Motor neuron (in vitro differentiated cells): ENCODE data around the gene RIMS3. TPM values are rescaled to one million over a fixed set of nuclear protein-coding genes. Genes with fewer than 3 reads are reported as not detected.
"Not testable (repeated sequence)": the region's sequence is repeated elsewhere in the genome, so short reads cannot be mapped to it uniquely, and the experiment has no call there.

Source experiments
- ATAC-seq, 8 experiments: fragments of 200-7000 bp; cut with Tn5 transposase; replicated peaks in 6 of 8; 2 replicates each; pipeline ENCODE4 v1.8.0; 2021; ENCODE audit warnings: mild to moderate bottlenecking in 8 of 8, moderate library complexity in 8 of 8
- H3K27ac ChIP-seq, 2 donors: fragments of 250-450 bp; sonication (Bioruptor Pico); 2 replicates each; pipeline ENCODE4 v1.9.0; 2021; ENCODE audit warnings: antibody characterized with exemption in 2 of 2, mild to moderate bottlenecking in 2 of 2, moderate library complexity in 1 of 2
- H3K4me1 ChIP-seq, 2 donors: fragments of 250-450 bp; sonication (Bioruptor Pico); replicated peaks in 1 of 2; 2 replicates each; pipeline ENCODE4 v1.6.1; 2021; ENCODE audit warnings: antibody characterized with exemption in 2 of 2, mild to moderate bottlenecking in 2 of 2, moderate library complexity in 1 of 2
- H3K4me3 ChIP-seq, 5 donors: fragments of 250-450 bp; sonication (Bioruptor Pico); 2 replicates each; pipeline ENCODE4 v1.9.0; 2021; ENCODE audit warnings: antibody characterized with exemption in 5 of 5, mild to moderate bottlenecking in 5 of 5, moderate library complexity in 4 of 5
- WGBS, 10 experiments: fragments of 450-650 bp; shearing (Covaris generic); methylation state at CpG; one replicate each; pipeline ENCODE4 v1.0.0; 2022; 5-methylcytosine and 5-hydroxymethylcytosine counted together
- in situ Hi-C, 9 experiments: fragments of 400-800 bp; cut with MboI; loops; one replicate each; pipeline ENCODE4 v1.15.0; 2021; ENCODE audit warnings: low sequenced_read_pairs in 9 of 9, low pct_unique_long_range_greater_than_20kb in 2 of 9; ENCODE audit not compliant: unreplicated experiment in 9 of 9
- total RNA-seq, 8 experiments: library from RNA; unstranded; fragments of 300-600 nt; gene quantifications; 2 replicates each; pipeline versions ENCODE4 v1.2.3 to v1.2.4, GENCODE V29; 2022

RIMS3 gene
- total RNA-seq, 8 experiments from 2014 or later = 0.13 to 112 (median 52.3) TPM

DNA sequence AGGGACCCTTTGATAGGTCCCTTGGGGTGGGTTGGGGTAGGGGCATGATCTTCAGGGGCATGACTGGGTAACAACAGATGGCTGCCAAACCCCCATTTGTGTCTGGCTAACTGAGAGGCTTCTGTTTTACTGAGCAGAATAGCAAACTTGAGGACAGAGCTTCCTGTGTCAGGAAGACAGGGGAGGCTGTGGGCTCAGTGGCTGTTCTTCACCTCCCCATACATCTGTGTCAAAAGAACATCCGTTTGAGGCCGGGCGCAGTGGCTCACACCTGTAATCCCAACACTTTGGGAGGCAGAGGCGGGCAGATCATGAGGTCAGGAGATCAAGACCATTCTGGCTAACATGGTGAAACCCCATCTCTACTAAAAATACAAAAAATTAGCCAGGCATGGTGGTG, 35.9 kb downstream of the RIMS3 start:
- H3K27ac ChIP-seq, H3K4me1 ChIP-seq, H3K4me3 ChIP-seq, in situ Hi-C loops, ATAC-seq: not testable (repeated sequence)
- WGBS, 10 experiments = 74 to 100% (median 93%) methylated on average over 1 to 4 of the region's 4 CpGs; no CpG with 5 or more reads in 5 of the 10 experiments

DNA sequence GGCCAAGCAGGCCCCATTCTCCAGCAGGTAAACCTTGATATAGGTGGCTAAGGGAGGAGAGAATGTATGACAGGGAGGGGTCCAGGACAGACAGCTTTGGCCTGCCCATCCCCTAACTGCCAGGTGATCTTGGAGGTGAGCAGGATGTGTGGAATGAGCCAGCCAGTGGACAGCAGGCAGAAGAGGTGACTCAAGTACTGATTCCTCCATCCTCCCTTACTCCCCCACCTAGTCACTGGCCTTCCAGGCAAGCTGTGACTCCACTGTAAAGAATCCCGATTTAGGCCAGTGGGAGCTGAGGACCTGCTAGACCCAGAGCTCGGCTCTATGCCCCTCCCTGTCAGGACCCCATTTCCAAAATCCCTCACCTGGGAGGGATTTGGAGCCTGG, 36.6 kb downstream of the RIMS3 start:
- no peak for ATAC-seq
- no peaks in the 10 kb centered on the region for H3K4me1 ChIP-seq
- in situ Hi-C loops = no loop called here
- H3K27ac ChIP-seq = no peak overlapping the region
- 0 to 100% (median 94%) methylated on average over 1 to 2 of the region's 2 CpGs; no CpG with 5 or more reads in 6 of the 10 experiments for WGBS, 10 experiments
- H3K4me3 ChIP-seq = no peak overlapping the region

DNA sequence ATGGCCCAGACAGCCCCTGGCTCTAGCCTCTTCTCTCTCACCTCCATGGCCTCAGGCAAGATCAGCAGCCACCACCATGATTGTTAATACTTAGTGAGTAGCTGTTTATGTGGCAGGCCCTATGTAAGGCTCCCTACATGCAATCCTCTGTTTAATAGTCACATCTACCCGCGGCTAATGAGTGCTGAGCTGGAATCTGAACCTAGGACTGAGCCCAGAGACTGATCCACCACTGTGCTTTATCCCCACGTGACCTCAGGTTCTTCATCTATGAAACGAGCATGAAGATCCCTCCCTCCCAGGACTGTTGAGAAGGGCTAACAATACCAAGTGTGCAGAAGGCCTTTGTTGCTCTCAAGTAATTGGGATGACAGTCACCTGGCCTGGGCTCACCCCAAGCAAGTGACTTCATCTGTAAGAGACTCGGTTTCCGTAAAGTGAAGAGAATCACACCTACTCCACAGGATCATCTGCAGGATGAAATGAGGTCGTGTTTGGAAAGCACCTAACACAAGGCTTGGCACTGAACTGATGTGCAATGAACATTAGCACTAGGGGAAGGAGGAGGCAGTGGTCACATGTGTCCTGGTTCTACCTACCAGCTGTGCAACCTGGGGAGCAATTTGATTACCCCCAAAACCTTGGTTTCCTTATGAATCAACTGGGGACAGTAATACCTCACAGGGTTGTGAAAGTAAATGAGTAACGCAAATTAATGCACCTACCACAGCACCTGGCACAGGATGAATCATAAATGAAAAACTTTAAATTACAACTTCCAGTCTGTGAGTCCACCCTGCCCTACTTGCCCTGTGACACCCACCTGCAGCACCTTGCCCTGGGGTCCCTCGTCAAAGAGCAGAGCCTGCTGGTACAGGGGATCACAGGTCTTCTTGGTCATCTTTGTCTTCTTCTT, 37.2 kb downstream of the RIMS3 start:
- no peaks in the 10 kb centered on the region for H3K4me1 ChIP-seq
- WGBS, 10 experiments = 41 to 93% (median 70%) methylated on average over 1 to 8 of the region's 9 CpGs
- ATAC-seq = no peak
- no peak overlapping the region for H3K27ac ChIP-seq
- in situ Hi-C loops = no loop called here
- H3K4me3 ChIP-seq = no peak overlapping the region

DNA sequence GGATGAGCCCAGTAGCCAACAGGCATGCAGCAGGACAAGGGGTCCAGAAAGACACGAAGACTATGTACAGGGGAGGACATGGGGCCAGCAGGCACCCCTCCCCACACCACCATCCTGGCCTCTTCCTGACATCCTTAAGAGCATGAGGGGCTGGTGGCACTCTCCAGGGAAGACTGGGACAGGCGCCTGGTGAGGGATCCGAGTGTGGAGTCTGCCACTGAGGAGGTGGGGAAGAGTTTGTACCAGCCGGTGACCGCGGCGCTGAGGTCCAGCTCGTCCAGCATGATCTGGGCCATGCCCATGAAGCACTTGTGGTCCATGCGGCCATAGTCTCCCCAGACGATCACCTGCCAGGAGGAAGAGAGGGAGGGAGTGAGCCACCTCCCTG, 39.1 kb downstream of the RIMS3 start:
- Histone ChIP-seq H3K4me3 (no peak overlapping the region), H3K27ac (no peak overlapping the region), H3K4me1 (no peaks in the 10 kb centered on the region)
- no peak for ATAC-seq
- in situ Hi-C loops = no loop called here
- 90 to 100% (median 100%) methylated on average over 1 to 9 of the region's 10 CpGs; no CpG with 5 or more reads in 5 of the 10 experiments for WGBS, 10 experiments

DNA sequence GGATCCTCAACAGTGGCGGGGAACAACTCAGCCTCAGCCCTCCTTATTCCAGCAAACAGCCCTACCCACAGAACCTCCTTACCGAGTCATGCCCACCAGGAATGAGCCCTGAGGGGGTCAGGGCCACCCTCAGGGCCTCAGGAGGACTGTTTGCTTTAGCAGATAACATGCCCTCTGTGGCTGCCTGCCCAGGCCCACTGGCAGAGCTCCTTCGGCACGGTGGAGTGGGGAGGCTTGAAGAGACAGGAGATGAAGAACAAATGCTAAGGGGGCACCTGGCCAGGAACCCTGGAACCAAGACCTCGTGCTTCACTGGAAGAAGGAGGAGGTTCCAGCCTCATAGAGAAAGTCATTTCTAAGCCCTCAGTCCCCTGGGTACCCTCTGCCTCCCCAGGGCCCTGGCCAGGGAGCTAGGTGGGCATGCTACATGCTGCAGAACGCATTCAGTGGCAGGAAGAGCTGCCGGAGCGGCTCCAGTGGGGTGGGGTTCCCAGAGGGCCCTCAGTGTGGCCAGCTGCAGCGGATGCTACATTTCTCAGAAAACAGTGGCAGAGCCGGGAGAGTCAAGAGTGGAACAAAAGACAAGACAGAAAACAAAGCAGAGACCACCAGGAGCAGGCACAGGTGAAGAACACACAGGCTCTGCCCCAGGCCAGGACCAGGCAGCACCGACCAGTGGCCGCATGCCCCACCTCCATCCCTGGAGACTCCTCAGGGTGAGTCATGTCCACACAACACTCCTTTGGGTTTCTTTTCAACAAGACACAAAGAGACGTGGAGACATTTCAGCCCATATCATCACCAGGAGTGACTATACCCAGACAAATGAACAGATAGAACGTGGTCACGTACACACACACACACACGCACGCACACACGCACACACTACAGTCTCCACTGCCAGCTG, 39.8 kb downstream of the RIMS3 start:
- in situ Hi-C loops = no loop called here
- 13 to 100% (median 77%) methylated on average over 1 to 13 of the region's 18 CpGs; no CpG with 5 or more reads in 2 of the 10 experiments for WGBS, 10 experiments
- Histone ChIP-seq H3K4me1 (no peaks in the 10 kb centered on the region), H3K27ac (no peak overlapping the region), H3K4me3 (no peak overlapping the region)
- ATAC-seq = peak in 5 of 8 experiments; percentile 35 to 67 (median 58)

DNA sequence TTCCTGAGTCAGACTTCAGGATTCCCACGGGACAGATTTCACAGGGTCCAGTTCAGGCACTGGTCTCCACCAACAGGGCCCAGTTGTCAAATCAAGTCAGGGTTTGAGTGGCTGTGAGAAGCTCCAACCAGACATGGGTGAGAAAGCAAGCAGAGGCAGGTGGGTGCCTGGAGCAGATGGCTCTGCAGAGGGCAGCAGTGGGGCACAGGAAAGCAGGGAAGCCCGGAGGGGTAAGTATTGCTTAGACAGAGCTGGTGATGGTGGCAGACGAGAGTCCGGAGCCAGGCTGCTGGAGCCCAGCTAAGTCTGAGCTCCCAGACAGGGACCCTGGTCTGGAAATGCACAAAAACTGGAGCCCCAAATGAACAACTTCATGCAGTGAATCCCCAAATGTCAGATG, 40.4 kb downstream of the RIMS3 start:
- H3K27ac ChIP-seq = no peak overlapping the region
- peak in 4 of 8 experiments; percentile 38 to 87 (median 54) for ATAC-seq
- H3K4me1 ChIP-seq = no peaks in the 10 kb centered on the region
- in situ Hi-C loops = no loop called here
- H3K4me3 ChIP-seq = no peak overlapping the region
- WGBS, 10 experiments = 60 to 100% (median 93%) methylated on average over 2 to 3 of the region's 4 CpGs; no CpG with 5 or more reads in 5 of the 10 experiments

DNA sequence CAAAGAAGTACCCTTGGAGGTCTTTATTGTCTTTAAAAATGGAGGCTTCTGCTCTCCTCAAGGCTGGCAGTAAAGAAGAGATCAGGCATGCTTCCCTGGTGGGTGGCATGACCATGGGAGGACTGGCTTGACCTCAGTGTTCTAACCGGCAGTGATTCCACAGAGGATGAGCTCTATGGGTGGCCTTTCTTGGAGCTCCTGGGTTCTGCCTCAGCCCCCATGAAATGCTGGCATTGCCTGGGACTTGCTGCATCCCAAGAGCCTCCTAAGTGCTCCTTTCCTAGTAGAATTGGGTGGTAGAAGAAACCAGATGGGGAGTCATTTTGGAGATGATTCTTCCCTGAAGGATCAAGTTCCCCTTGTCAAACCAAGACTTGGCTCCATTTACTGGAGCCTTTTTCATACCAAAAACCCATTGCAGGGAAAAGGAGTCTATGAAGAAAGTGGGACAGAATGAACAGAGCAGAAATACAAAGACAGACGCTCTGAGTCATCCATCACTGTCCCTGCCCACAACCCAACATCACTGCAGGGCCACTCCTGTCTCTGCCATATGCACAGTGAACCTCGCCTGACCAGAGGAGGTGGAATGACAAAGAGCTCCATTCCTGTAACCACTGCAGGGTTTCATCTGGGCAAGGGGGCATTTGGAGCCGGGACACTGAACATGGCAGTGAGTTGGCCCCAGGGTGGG, 42.4 kb downstream of the RIMS3 start:
- Histone ChIP-seq H3K27ac (no peak overlapping the region), H3K4me1 (no peaks in the 10 kb centered on the region), H3K4me3 (no peak overlapping the region)
- peak in 2 of 8 experiments; percentile 90 for ATAC-seq
- WGBS, 10 experiments = 0 to 57% (median 20%) methylated on average over 1 to 3 of the region's 4 CpGs; no CpG with 5 or more reads in 3 of the 10 experiments
- in situ Hi-C loops = loop anchor here in 2 of 9 experiments (25.0 kb wide), 3 partner anchors 139 to 339 kb away; partner anchors contain the start of gene CITED4 (in 1 of the 2)

DNA sequence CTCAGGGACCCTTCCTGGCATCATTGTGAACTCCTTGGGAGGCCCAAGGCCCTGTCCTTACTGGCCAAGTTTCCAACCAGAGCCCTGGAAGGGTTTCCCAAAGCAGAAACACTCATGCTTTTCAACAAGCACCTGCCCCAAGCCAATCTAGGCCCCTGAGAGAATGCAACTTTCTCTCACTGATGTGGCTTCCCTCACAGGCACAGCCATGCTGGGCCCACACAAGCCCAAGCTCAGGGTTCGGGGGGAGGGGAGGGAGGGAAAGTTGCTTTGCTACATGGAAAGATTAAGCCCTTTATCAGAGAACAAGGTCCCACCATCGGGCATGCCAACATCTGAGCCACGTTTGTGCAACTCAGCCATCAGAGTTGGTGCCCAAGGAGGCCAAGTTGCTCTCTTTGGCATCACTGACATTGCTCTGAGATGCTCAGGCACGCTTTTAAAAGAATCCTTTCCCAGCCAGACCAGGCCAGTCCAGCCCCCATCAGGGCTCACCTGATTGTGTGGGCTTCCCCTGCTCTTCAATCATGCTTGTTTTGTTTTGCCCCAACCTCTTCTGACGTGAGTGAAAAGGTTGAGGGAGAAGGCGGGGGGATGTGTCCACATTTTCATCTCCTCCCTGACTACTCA, 43.5 kb downstream of the RIMS3 start:
- Histone ChIP-seq H3K4me1 (no peaks in the 10 kb centered on the region), H3K27ac (no peak overlapping the region), H3K4me3 (no peak overlapping the region)
- in situ Hi-C loops = loop anchor here in 2 of 9 experiments (25.0 kb wide), 3 partner anchors 140 to 340 kb away; partner anchors contain the start of gene CITED4 (in 1 of the 2)
- no peak for ATAC-seq
- 0 to 71% (median 53%) methylated on average over 1 to 5 of the region's 6 CpGs; no CpG with 5 or more reads in 1 of the 10 experiments for WGBS, 10 experiments

DNA sequence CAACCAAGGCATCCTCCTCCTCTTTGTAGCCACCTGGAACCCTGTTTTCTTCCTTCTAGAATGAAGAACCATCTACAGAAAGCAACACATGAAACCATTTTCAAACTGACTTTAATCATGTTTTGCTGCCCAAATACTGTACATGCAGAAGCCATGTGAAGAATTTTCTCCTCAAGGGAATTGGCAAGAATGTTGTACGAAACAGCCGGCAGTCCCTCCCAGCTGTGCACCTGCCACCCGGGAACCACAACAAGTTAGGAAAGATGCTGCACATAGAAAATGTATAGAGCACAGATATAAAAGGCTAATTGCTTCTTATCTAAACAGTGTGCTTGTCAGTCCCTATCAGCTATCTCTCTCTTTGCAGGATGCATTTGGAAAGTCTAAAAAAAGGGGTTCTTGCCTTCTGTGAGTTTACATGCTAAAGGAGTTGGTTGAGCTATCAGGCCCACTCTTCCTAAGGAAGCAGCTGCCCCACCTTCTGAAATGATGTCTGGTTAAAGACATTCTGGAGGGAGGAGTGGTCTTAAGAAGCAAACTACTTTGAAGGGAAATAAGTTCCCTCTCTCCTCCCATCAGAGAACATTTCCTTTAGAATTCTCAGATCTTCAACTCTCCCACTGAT, 44.8 kb downstream of the RIMS3 start:
- H3K27ac ChIP-seq = no peak overlapping the region
- in situ Hi-C loops = loop anchor here in 2 of 9 experiments (25.0 kb wide), 3 partner anchors 142 to 342 kb away; partner anchors contain the start of gene CITED4 (in 1 of the 2)
- H3K4me1 ChIP-seq = no peaks in the 10 kb centered on the region
- 0 to 100% (median 90%) methylated on average over 1 to 3 of the region's 3 CpGs; no CpG with 5 or more reads in 2 of the 10 experiments for WGBS, 10 experiments
- no peak for ATAC-seq
- H3K4me3 ChIP-seq = no peak overlapping the region

DNA sequence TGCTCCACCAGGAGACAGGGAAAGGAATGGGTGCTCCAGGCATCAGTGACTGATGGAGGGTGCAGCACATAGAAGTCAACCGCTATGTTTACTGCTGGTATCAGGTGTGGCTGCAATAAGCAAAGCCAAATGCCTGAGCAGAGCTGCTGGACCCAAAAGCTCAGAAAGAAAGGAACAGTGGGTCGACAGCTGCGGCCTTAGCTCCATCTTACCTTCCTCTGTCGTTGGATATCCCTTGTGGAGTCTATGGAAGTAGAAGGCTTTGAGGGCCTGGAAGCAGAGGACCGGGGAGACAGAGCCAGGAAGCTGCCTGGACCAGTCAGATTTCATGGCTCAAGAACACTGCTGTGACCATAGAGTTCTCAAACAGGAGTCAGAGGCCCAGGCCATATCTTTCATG, 45.3 kb downstream of the RIMS3 start:
- Histone ChIP-seq H3K27ac (no peak overlapping the region), H3K4me3 (no peak overlapping the region), H3K4me1 (no peaks in the 10 kb centered on the region)
- in situ Hi-C loops = loop anchor here in 2 of 9 experiments (25.0 kb wide), 3 partner anchors 142 to 342 kb away; partner anchors contain the start of gene CITED4 (in 1 of the 2)
- 0 to 92% (median 70%) methylated on average over 1 to 5 of the region's 5 CpGs; no CpG with 5 or more reads in 1 of the 10 experiments for WGBS, 10 experiments
- no peak for ATAC-seq

DNA sequence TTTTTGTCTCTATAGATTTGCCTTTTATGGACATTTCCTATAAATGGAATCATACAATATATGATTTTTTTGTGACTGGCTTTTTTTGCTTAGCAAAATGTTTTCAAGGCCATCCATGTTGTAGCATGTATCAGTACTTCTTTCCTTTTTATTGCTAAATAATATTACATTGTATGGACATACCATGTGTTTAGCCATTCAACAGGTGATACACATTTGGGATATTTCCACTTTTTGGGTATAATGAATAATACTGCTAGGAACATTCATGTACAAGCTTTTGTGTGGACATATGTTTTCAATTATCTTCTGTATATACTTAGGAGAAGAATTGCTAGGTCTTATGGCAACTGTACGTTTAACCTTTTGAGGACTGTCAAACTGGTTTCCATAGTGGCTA, 47.4 kb downstream of the RIMS3 start:
- H3K4me1 ChIP-seq = no peaks in the 10 kb centered on the region
- ATAC-seq = no peak
- WGBS, 10 experiments = 0 to 100% (median 75%) methylated on average over 1 of the region's 1 CpG; no CpG with 5 or more reads in 1 of the 10 experiments
- H3K27ac ChIP-seq = no peak overlapping the region
- no peak overlapping the region for H3K4me3 ChIP-seq
- in situ Hi-C loops = loop anchor here in 3 of 9 experiments (10.0 to 25.0 kb wide), 4 partner anchors 144 to 344 kb away; partner anchors contain the start of gene CITED4 (in 1 of the 3)
